Measurements from ENCODE around the gene RNPEP. TPM values are rescaled to one million over a fixed set of nuclear protein-coding genes. Genes with fewer than 3 reads are reported as not detected.

Gene RNPEP
- total RNA-seq, 4 donors from 2014 or later: 44.6 to 129 (median 72.2) TPM

GRCh38 chr1:201947697-201948008 lies 34.8 kb upstream of the RNPEP start:
- Histone ChIP-seq H3K27me3 (peaks cover 0 to 52% (median 0%) of the 10 kb centered on the region in 4 donors), H3K9me3 (no peaks in the 10 kb centered on the region), H3K4me1 (peaks cover 0 to 22% (median 6%) of the 10 kb centered on the region in 3 donors), H3K27ac (peak overlapping the region; percentile 62 to 95 (median 88)), H3K36me3 (no peaks in the 10 kb centered on the region), H3K4me3 (peak overlapping the region in 2 of 4 donors; percentile 55 to 73)
- intact Hi-C loops (cut with DNase I): no loop called here
- WGBS, 2 donors: 45 to 48% methylated on average over 3 of the region's 3 CpGs
- DNase-seq: no peak
- no peak for TF ChIP-seq POLR2A (IDR thresholded peaks at IDR 0.05)
- TF ChIP-seq, protein P1, sequence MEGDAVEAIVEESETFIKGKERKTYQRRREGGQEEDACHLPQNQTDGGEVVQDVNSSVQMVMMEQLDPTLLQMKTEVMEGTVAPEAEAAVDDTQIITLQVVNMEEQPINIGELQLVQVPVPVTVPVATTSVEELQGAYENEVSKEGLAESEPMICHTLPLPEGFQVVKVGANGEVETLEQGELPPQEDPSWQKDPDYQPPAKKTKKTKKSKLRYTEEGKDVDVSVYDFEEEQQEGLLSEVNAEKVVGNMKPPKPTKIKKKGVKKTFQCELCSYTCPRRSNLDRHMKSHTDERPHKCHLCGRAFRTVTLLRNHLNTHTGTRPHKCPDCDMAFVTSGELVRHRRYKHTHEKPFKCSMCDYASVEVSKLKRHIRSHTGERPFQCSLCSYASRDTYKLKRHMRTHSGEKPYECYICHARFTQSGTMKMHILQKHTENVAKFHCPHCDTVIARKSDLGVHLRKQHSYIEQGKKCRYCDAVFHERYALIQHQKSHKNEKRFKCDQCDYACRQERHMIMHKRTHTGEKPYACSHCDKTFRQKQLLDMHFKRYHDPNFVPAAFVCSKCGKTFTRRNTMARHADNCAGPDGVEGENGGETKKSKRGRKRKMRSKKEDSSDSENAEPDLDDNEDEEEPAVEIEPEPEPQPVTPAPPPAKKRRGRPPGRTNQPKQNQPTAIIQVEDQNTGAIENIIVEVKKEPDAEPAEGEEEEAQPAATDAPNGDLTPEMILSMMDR (IDR thresholded peaks at IDR 0.05): peak in 1 of 6 experiments; percentile 15

- Histone ChIP-seq H3K4me3 (no peak overlapping the region), H3K4me1 (peaks cover 0 to 24% (median 6%) of the 10 kb centered on the region in 3 donors), H3K9me3 (no peaks in the 10 kb centered on the region), H3K36me3 (no peaks in the 10 kb centered on the region), H3K27ac (peak overlapping the region in 3 of 4 donors; percentile 10 to 23 (median 22)), H3K27me3 (peaks cover 0 to 39% (median 0%) of the 10 kb centered on the region in 4 donors)
- no peak for TF ChIP-seq POLR2A (IDR thresholded peaks at IDR 0.05)
- TF ChIP-seq, protein P1 (IDR thresholded peaks at IDR 0.05): no peak
- DNase-seq: no peak
- intact Hi-C loops (cut with DNase I): no loop called here
These were observed 33.0 kb upstream of the RNPEP start for GRCh38 chr1:201949491-201949890.

DNA sequence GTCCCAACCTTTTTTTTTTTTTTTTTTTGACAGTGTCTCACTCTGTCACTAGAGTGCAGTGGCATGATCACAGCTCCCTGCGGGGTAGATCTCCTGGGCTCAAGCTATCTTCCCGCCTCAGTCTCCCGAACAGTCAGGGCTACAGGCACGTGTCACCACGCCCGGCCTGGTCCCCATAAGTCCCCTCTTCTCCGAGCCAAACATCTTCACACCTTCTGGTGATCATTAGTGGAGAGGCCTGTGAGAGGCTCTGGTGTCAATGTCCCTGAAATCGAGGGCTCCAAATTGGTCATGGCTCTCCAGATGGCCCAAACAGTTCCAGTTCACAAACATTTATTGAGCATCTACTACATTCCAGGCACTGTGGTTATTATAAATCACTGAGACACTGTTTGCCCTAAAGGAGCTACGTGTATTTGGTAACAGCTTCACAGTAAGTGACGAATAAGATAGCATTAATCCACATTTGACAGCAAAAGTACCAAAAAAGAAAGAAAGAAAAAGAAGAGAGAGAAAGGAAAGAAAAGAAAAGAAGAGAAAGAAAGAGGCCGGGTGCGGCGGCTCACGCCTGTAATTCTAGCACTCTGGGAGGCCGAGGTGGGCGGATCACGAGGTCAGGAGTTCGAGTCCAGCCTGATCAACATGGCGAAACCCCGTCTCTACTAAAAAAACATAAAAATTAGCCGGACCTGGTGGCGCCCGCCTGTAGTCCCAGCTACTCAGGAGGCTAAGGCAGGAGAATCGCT lies 28.0 kb upstream of the RNPEP start:
- H3K9me3 ChIP-seq: no peaks in the 10 kb centered on the region
- peaks cover 0 to 25% (median 12%) of the 10 kb centered on the region in 3 donors for H3K36me3 ChIP-seq
- WGBS, 2 donors: 51 to 54% methylated on average over 22 to 24 of the region's 24 CpGs
- H3K4me3 ChIP-seq: peak overlapping the region; percentile 64 to 91 (median 76)
- peak overlapping the region; percentile 88 to 94 (median 90) for H3K27ac ChIP-seq
- intact Hi-C loops (cut with DNase I): no loop called here
- no peak for TF ChIP-seq POLR2A (IDR thresholded peaks at IDR 0.05)
- TF ChIP-seq, protein P1 (IDR thresholded peaks at IDR 0.05): no peak
- DNase-seq: no peak
- H3K4me1 ChIP-seq: peaks cover 10 to 20% (median 12%) of the 10 kb centered on the region in 3 donors
- no peaks in the 10 kb centered on the region for H3K27me3 ChIP-seq

DNA sequence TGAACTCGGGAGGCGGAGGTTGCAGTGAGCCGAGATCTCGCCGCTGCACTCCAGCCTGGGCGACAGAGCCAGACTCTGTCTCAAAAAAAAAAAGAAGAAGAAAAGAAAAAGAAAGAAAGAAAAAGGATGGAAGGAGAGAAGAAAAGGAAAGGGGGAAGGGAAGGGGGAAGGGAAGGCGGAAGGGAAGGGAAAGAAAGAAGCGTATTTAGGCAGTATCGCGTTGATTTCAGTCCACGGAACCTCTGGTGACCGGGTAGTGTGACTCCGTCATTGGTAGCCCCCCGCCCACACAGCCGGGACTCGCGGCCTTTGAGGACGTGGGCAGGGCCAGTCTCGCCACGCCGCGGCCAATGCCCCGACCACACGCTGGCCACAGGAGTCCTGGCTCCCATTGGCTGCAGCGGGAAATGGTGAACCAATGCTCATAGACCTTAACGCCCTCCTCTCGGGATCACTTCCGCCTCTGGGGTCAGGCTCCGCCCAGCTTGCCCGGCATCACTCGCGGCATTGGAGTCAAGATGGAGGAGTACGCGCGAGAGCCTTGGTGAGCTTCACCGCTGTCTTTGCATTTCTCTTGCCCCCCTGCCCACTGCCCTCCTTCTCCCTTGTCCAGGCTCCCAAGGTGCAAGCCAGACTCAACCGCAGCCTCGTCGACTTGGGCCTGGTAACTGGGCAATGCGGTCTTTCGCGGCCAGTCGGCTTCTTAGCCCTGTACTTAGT lies 27.3 kb upstream of the RNPEP start, which contains the start of gene TIMM17A:
Gene TIMM17A (plus strand): TSS at position 495 of the 720 bp plus-strand sequence. CDS start 24 bp downstream, at position 519.
- peak within 1 kb of the TSS; percentile 88 to 94 (median 90) for H3K27ac ChIP-seq
- H3K9me3 ChIP-seq: no peaks in the 10 kb centered on the region
- 0 to 1% methylated on average over 27 to 35 of the region's 43 CpGs for WGBS, 2 donors
- H3K27me3 ChIP-seq: no peaks in the 10 kb centered on the region
- peak within 1 kb of the TSS; percentile 64 to 91 (median 76) for H3K4me3 ChIP-seq
- peak in 3 of 4 donors; percentile 51 to 89 (median 76) for TF ChIP-seq POLR2A (IDR thresholded peaks at IDR 0.05)
- TF ChIP-seq, protein P1 (IDR thresholded peaks at IDR 0.05): no peak
- peak; percentile 86 for DNase-seq
- H3K36me3 ChIP-seq: peaks cover 0 to 32% (median 12%) of the 10 kb centered on the region in 3 donors
- intact Hi-C loops (cut with DNase I): no loop called here
- peaks cover 10 to 20% (median 12%) of the 10 kb centered on the region in 3 donors for H3K4me1 ChIP-seq

- WGBS, 2 donors: 0 to 1% methylated on average over 4 to 13 of the region's 17 CpGs
- Histone ChIP-seq H3K9me3 (no peaks in the 10 kb centered on the region), H3K27me3 (no peaks in the 10 kb centered on the region), H3K4me1 (peaks cover 10 to 20% (median 12%) of the 10 kb centered on the region in 3 donors), H3K4me3 (peak overlapping the region; percentile 64 to 91 (median 76)), H3K27ac (peak overlapping the region; percentile 88 to 94 (median 90)), H3K36me3 (peaks cover 0 to 38% (median 14%) of the 10 kb centered on the region in 3 donors)
- DNase-seq: no peak
- intact Hi-C loops (cut with DNase I): no loop called here
- TF ChIP-seq, protein P1 (IDR thresholded peaks at IDR 0.05): no peak
- no peak for TF ChIP-seq POLR2A (IDR thresholded peaks at IDR 0.05)
These were observed 26.7 kb upstream of the RNPEP start for GRCh38 chr1:201955729-201956143.
